Measurements from ENCODE around the gene PNPO. TPM values are rescaled to one million over a fixed set of nuclear protein-coding genes. Genes with fewer than 3 reads are reported as not detected.

Gene PNPO
- total RNA-seq, 1 donor from 2014 or later: 8.2 TPM

DNA sequence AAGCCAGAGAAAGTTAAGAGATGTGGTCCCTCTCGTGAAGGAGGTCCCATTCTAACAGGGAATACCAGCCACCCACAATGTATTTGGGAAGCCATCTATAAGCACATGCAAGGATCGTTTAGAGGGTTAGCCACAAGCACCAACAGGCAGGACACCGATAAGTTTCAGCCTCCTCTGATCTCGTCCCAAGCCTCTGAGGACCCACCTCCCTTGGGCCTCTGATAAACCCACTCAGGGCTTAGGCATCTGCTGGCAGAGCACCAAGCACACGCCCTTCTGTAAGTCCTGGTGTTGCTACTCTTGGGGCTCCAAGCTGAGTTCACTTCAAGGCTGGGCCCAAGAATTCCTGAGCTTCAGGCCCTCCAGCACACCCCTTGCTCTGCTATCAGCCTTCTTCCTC, 5.4 kb upstream of the PNPO start:
- H3K4me3 Mint-ChIP-seq (ENCODE audit: unreplicated experiment): no peak overlapping the region
- DNase-seq (ENCODE audit: low spot score): no peak
- no peaks in the 10 kb centered on the region for H3K9me3 Mint-ChIP-seq (ENCODE audit: low read depth)
- H3K36me3 Mint-ChIP-seq (ENCODE audit: low read depth): no peaks in the 10 kb centered on the region
- H3K27me3 Mint-ChIP-seq (ENCODE audit: low read depth): no peaks in the 10 kb centered on the region
- no peak overlapping the region for H3K27ac Mint-ChIP-seq (ENCODE audit: unreplicated experiment)
- H3K4me1 Mint-ChIP-seq (ENCODE audit: low read depth): peaks cover 7% of the 10 kb centered on the region
- TF ChIP-seq CTCF (IDR thresholded peaks at IDR 0.05): no peak

DNA sequence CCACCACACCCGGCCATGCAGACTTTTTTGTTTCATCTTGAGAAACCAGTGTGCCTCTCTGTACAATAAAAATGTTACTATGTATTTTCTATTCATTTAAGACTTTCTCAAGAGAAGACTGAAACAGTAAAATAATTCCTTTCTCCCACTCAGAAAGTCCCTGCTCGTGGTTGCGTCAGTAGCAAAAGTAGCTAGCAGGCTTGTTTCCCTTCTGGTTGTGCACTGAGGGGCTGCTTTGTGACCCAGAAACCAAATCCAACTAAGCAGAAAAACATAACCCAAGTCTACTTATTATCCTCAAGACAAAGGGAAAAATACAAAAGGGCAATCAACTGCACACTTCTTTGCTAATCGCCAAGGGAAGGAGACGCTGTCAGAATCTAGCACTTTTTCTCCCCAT, 3.4 kb upstream of the PNPO start:
- no peaks in the 10 kb centered on the region for H3K9me3 Mint-ChIP-seq (ENCODE audit: low read depth)
- no peak for DNase-seq (ENCODE audit: low spot score)
- H3K4me1 Mint-ChIP-seq (ENCODE audit: low read depth): peaks cover 19% of the 10 kb centered on the region
- no peak for TF ChIP-seq CTCF (IDR thresholded peaks at IDR 0.05)
- H3K27ac Mint-ChIP-seq (ENCODE audit: unreplicated experiment): no peak overlapping the region
- no peaks in the 10 kb centered on the region for H3K27me3 Mint-ChIP-seq (ENCODE audit: low read depth)
- no peak overlapping the region for H3K4me3 Mint-ChIP-seq (ENCODE audit: unreplicated experiment)
- no peaks in the 10 kb centered on the region for H3K36me3 Mint-ChIP-seq (ENCODE audit: low read depth)

DNA sequence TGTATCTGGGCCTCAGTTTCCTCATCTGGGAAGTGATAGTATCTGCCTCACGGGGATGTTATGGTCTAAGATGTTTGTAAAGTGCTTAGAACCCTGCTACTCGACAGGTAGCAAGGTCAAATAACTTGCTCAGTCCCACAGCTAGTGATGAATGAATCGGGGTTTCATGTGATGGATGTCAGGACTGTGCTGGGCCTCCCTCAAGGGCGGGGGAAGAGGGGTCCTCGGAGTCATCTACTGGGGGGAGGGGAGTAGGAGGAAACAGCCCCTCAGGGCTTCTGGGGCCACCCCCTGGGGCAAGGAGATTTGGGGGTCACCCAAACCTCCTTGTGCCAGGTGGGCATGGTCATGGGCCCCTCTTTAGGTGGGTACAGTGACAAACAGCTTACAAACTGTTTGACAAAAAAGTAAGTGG, 732 bp downstream of the PNPO start:
- DNase-seq (ENCODE audit: low spot score): no peak
- no peaks in the 10 kb centered on the region for H3K9me3 Mint-ChIP-seq (ENCODE audit: low read depth)
- TF ChIP-seq CTCF (IDR thresholded peaks at IDR 0.05): no peak
- H3K27me3 Mint-ChIP-seq (ENCODE audit: low read depth): no peaks in the 10 kb centered on the region
- peaks cover 15% of the 10 kb centered on the region for H3K4me1 Mint-ChIP-seq (ENCODE audit: low read depth)
- peak overlapping the region; percentile 82 for H3K4me3 Mint-ChIP-seq (ENCODE audit: unreplicated experiment)
- no peak overlapping the region for H3K27ac Mint-ChIP-seq (ENCODE audit: unreplicated experiment)
- no peaks in the 10 kb centered on the region for H3K36me3 Mint-ChIP-seq (ENCODE audit: low read depth)

DNA sequence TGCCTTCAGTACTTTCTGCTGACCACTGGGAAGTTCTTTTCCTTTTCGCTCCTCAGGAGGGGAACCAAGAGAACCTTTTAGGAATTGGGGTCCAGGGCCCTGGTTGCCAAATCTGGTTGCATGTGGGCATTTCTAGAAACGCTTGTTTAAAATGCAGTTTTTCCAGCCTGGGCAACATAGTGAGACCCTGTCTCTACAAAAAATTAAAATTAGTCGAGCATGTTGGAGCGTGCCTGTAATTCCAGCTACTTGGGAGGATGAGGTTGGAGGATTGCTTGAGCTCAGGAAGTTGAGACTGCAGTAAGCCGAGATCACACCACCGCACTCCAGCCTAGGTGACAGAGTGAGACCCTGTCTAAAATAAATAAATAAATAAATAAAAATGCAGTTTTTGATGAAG, 1.2 kb downstream of the PNPO start:
- no peaks in the 10 kb centered on the region for H3K36me3 Mint-ChIP-seq (ENCODE audit: low read depth)
- no peak overlapping the region for H3K27ac Mint-ChIP-seq (ENCODE audit: unreplicated experiment)
- H3K27me3 Mint-ChIP-seq (ENCODE audit: low read depth): no peaks in the 10 kb centered on the region
- H3K4me3 Mint-ChIP-seq (ENCODE audit: unreplicated experiment): peak overlapping the region; percentile 82
- H3K4me1 Mint-ChIP-seq (ENCODE audit: low read depth): peaks cover 15% of the 10 kb centered on the region
- DNase-seq (ENCODE audit: low spot score): no peak
- no peaks in the 10 kb centered on the region for H3K9me3 Mint-ChIP-seq (ENCODE audit: low read depth)
- TF ChIP-seq CTCF (IDR thresholded peaks at IDR 0.05): no peak

DNA sequence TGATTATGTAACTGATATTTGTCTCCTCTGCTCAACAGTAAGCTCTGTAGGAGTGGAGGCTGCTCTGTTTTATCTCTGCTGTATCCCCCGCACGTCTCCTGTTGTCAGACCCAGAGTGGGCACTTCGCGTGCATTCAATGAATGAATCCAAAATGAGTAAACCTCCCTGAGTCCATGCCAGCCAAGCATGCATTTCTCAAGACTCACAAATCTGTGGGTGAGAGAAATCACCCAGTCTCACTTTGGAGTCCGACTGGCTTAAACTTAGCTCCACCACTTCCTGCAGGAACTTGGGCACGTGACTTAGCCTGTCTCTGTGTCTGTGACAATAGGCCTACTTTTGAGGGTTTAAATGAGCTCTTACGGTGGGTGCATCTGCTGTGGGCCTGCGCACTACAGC, 3.7 kb downstream of the PNPO start:
- Mint-ChIP-seq H3K27me3 (ENCODE audit: low read depth) (no peaks in the 10 kb centered on the region), H3K4me1 (ENCODE audit: low read depth) (peaks cover 24% of the 10 kb centered on the region), H3K27ac (ENCODE audit: unreplicated experiment) (no peak overlapping the region), H3K9me3 (ENCODE audit: low read depth) (no peaks in the 10 kb centered on the region), H3K4me3 (ENCODE audit: unreplicated experiment) (no peak overlapping the region), H3K36me3 (ENCODE audit: low read depth) (no peaks in the 10 kb centered on the region)
- no peak for TF ChIP-seq CTCF (IDR thresholded peaks at IDR 0.05)
- no peak for DNase-seq (ENCODE audit: low spot score)
